Left renal pelvis (tissue), 4 donors: ENCODE data around the gene EIF5A2. TPM values are rescaled to one million over a fixed set of nuclear protein-coding genes. Genes with fewer than 3 reads are reported as not detected.
"Not testable (repeated sequence)": the region's sequence is repeated elsewhere in the genome, so short reads cannot be mapped to it uniquely, and the experiment has no call there.

Experiments used
- DNase-seq, 4 donors: peaks; one replicate each; pipeline ENCODE4 v3.0.0-alpha.2; 2013; ENCODE audit warnings: low read depth in 4 of 4, low spot score in 3 of 4
- polyA plus RNA-seq, 4 donors: library from polyadenylated mRNA; unstranded; fragments of 120-200 nt; gene quantifications; one replicate each; pipeline ENCODE4 v1.2.1, GENCODE V29; 2013; ENCODE audit not compliant: insufficient read length in 4 of 4

The EIF5A2 gene
- polyA plus RNA-seq = 10 to 100 TPM in 1 of 4 donors, 1 to 10 TPM in 3; 5.7 to 10.6 (median 7.4) TPM

DNA sequence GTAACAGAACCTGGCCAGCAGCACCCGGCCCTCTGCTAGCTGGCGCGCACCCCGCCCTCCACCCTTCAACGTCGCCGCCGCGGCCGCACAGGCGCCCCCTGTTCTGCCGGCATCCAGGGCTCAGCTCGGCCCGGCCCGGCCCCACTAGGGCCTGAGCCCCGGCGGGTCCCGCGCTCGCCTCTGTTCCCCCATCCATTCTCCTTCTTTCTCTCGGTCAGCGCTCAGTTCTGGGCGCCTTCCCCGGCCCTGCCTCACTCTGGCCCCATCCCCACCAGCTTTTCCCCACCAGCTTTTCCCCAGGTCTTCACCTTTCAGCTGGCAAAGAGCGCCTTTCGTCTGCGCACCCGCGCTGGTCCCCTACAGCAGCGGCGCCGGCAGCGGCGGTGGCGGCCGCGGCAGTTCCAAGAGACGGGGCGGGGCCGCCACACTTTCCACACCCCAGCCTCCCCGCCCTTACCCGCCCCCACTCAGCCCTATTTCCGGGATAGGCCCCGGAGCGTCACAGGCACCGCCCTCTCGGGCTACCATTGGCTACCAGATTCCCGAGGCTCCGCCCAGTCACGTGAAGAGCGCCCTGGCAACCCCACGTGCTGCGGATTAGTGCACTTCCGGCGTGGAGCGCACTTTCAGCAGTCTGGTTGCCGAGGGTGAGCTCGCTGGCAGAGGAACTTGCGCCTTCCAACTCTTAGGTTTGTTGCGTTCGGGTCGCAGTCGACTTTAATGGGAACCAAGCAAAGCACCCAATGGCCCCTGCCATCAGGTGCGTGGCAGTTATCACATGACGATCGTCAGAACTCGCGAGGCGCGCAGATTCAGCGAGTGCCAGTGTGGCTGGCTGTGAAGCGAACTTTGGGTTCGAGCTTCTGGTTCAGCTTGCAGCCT is at the start of gene EIF5A2:
EIF5A2 (minus strand) TSS at position 403 of the 882 bp plus-strand sequence. CDS start 831 bp downstream, outside the sequence.
- DNase-seq = peak; percentile 62 to 87 (median 74)

DNA sequence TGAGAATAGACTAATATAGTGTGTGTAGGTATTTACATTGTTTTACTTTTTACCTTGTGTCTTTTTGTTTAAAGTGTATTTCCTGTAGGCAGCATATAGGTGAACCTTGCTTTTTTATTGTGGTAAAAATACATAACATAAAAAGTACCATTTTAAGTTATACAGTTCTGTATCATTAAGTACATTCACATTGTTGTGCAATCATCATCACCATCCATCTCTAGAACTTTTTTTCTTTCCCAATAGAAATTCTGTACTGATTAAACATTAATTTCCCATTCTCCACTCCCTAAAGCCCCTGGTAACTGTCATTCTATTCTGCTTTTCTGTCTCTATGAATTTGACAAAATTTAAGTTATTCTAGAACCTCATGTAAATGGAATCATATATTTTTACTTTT is 48.2 kb upstream of the EIF5A2 start:
- no peak for DNase-seq

DNA sequence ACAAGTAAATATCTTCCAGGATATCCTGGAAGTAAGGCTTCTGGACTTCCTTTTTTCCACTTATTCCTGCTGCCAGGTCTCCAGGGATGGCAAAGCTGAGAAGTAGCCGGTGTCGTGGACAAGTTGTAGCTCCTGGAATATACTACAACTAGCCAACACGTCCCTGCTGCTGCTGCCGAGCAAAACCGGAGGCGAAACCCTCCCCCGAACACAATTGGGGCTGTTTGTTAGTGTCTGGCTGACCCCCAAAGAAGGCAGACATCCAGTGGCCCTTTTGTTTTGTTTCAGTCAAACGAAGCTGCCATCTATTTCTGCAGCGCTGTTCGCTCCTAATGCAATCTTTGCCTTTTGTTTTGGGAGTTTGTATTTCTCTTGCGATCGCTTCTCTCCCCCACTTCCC is 45.3 kb upstream of the EIF5A2 start:
- DNase-seq = no peak

DNA sequence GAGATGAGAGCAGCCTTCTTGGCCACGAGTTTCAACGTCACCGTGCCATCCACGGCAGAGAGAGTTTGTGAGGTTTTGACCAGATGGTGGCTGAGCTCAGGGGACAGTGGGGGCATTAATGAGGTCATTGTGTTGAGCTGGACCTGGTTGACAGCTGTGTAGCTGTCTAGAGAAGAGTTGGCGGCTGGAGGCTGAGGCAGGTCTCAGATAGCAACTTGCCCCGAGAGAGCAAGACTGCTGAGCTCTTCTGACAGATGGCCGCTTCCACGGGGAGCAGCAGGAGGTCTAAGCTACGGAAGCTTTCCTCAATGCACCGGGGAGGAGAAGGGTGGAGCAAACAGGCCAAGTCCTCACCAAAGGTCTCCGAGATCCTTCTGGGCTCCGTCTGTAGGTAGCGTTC is 44.8 kb upstream of the EIF5A2 start:
- DNase-seq = no peak

DNA sequence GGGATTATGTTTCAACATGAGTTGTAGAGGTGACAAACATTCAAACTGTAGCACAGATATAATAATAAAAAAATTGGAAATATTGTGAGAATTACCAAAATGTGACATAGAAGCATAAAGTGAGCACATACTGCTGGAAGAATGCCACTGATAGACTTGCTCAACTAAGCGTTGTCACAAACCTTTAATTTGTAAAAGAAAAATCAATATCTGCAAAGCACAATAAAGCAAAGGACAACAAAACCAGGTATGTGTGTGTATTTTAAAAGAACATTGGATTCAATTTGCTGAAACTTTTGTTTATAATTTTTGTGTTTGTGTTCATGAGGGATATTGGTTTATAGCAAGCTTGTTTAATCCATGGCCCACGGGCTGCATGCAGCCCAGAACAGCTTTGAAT is 40.8 kb upstream of the EIF5A2 start:
- DNase-seq = no peak

DNA sequence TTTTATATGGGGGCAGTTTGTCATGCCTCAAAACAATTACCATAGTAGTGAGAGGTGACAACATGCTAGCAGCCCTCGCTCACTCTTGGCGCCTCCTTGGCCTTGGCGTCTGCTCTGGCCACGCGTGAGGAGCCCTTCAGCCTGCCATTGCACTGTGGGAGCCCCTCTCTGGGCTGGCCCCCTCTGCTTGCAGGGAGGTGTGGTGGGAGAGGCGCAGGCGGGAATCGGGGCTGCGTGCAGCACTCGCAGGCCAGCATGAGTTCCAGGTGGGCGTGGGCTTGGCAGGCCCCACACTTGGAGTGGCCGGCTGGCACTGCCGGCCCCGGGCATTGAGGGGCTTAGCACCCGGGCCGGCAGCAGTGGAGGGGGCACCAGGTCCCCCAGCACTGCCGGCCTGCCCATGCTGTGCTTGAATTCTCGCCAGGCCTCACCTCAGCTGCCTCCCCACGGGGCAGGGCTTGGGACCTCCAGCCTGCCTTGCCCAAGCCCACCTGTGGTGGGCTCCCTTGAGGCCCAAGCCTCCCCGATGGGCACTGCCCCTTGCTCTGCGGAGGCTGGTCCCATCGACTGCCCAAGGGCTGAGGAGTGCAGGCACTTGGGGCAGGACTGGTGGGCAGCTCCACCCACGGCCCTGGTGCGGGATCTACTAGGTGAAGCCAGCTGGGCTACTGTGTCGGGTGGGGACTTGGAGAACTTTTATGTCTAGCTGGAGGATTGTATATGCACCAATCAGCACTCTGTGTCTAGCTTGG is 38.8 kb upstream of the EIF5A2 start:
- no peak for DNase-seq

DNA sequence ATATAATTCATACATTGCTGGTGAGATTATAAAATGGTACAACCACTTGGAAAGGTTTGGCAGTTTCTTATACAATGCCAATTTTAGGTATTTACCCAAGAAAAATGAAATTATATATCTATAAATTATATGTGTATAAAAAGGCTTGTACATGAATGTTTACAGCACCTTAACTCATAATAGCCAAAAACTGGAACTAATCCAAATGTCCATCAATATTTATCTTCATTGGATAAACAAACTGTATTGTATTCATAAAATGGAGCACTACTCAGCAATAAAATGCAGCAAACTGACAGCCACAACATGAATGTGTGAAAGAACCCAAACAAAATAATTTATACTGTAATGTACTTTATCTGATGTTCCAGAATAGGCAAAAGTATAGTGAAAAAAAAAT is 33.6 kb upstream of the EIF5A2 start:
- no peak for DNase-seq

DNA sequence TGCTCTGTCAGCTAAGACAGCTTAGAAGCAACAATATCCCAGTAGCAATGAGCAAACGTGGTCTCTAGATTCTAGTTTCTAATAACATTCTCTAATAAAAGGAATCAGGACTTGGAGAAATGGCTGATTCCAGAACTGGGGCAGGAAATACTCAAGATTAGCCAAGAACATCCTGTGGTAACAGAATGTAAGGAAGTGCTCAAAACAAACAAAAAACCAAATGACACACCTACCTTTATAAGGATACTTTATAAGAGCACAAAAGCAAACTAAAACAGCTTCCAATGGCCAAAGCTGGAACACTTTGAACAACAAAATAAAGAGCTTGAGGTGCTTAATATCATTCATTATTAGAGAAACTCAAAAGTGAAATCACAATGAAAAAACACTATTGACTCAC is 33.1 kb upstream of the EIF5A2 start:
- DNase-seq = no peak

DNA sequence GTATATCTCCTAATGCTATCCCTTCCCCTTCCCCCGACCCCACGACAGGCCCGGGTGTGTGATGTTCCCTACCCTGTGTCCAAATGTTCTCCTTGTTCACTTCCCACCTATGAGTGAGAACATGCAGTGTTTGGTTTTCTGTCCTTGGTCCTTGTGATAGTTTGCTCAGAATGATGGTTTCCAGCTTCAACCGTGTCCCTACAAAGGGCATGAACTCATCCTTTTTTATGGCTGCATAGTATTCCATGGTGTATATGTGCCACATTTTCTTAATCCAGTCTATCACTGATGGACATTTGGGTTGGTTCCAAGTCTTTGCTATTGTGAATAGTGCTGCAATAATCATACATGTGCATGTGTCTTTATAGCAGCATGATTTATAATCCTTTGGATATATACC is 24.6 kb upstream of the EIF5A2 start:
- DNase-seq = not testable (repeated sequence)

DNA sequence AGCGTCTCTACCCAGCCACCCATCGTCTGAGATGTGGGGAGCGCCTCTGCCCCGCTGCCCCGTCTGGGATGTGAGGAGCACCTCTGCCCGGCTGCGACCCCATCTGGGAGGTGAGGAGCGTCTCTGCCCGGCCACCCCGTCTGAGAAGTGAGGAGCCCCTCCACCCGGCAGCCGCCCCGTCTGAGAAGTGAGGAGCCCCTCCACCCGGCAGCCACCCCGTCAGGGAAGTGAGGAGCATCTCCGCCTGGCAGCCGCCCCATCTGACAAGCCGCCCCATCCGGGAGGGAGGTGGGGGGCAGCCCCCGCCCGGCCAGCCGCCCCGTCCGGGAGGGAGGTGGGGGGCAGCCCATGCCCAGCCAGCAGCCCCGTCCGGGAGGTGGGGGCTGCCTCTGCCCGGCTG is 15.1 kb upstream of the EIF5A2 start:
- DNase-seq = not testable (repeated sequence)

DNA sequence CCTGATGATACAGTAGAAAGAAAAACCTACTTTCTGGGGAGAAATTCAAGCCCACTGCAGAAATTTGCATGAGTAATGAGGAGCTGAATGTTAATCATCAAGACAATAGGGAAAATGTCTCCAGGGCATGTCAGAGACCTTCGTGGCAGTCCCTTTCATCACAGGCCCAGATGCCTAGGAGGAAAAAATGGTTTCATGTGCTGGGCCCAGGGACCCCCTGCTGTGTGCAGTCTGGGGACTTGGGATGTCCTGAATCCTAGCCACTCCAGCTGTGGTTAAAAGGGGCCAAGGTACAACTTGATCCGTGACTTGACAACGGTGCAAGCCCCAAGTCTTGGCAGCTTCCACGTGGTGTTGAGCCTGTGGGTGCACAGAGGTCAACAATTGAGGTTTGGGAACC is 10.3 kb upstream of the EIF5A2 start:
- DNase-seq = no peak

DNA sequence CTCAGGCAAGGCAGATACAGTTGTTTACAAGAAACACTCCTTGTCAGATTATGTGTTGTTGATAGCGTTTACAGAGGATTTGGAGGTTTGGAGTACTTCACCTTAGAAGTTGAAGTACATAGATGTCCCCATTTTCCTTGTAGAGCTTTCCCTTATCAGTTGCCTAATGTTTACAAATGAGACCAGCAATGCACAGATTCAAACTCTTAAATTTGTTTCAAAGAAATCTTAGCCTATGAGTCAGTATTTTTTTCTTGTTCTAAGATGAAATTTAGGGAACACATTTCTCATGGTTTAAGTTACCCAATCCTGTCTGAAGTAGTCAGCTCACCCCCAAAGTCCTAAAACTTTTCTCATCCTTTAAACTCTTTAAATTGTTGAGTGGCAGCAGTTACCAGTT is 6.3 kb upstream of the EIF5A2 start:
- DNase-seq = no peak

DNA sequence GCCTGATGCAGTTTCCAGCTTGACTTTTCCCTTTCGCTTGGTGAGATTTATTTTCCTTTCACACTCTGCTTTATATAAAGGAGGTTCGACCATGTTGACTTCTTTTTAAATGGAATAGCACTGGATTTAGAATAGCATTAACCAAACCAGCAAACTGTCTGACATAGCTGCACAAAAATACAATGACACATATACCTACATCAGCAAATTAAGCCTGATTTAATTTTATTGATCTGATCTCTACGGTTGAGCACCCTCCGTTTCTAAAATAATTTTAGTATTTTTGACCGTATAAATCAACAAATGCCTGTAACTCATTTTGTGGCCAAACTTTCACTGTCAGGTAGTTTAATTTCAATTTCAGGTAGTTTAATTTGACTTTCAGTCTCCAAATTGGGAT is 5.8 kb upstream of the EIF5A2 start:
- DNase-seq = no peak

DNA sequence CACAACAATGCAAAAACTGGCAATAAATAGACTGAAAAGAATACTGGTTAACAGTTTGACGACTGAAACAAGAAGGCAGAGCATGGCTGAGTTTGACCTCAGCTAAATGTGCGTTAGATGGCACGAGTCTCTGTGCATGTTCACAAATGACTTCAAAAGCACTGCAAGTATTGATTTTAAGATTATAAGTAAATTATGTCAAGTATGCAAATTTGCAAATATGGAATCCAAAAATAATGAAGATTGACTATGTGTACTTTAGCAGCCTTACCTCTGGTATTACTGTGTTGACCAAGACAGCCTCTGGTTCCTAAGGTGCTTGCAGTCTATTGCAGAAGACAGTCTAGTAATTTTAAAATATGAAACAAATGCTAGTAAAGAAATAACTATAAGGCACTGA is 2.6 kb upstream of the EIF5A2 start:
- DNase-seq = no peak

DNA sequence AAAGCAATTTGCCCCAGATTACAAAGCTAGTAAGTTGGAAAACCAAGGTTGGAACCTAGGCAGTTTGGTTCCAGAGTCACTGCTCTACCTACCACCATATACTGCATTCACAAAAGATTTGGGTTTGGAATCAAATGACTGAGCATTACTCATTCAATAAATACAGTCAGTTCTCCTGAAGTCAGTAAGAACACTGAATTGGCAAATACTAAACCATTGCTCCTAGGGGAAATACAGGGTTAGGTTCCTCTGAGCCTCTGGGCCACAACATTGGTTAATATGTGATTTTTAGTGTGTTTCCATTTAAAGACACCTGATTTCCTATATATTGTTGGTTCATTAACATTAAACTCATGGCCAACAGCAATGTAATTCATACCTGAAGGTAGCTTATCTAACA is 2.1 kb upstream of the EIF5A2 start:
- DNase-seq = no peak

DNA sequence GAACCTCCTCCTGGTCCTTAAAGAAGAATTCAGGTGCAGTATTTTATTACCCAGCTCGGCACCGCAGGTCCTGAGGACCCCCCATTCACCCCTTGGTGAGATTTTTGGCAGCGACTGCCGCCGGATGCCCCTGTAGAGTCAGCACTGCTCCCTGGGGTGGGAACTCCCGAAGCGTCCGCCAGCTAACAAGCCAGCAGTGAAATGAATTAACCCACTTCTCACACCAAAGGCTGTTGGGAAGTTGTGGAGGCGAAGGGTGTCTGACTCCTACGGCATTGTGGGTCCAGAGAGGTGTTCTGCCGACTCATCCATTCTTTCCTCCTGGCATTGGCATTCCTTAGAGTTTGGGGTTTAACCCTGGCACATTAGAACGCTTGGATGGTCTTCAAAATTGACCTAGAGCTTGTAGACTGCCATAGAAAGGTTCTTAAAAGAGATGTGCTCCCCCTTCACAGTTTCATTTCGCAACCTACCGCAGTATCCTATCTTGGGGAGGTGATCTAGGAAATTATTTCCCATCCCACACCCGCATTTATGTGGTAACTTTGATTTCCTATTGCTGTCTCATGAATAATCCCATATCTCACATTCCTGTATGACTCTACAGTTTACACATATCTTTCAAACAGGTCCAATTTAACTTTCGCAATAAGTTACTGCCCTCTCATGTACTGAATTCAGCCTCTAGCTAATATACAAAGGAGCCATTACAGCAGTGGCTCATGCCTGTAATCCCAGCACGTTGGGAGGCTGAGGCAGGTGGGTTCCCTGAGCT is 879 bp upstream of the EIF5A2 start:
- no peak for DNase-seq

DNA sequence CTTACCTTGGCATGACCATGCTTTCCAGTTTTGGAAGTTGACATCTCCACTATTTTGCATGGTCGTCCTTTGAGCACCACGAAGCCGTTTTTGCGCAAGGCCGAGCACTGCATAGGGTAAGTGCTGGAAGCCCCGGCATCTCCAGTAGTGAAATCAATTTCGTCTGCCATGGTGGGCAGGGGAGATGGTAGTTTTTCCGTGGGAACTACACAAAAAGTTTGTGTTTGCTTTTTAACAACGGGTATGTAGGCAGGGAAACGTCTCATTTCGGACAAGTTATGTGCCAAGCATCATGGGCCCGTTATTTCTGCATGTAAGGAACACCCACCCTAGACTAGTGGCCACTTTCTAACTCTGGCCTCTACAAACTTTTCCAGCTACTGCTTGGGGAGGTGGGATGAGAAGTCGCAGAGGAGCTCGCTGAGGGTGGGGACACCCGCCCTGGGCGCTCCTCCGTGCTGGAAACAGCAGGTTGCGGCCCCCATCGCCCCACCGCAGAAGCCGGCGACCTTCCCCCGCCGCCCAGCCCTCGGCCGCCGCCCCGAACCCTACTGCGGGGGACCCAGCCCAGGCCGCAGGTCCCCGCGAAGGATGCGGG is 701 bp downstream of the EIF5A2 start:
- peak in 3 of 4 donors; percentile 8 to 18 (median 9) for DNase-seq

DNA sequence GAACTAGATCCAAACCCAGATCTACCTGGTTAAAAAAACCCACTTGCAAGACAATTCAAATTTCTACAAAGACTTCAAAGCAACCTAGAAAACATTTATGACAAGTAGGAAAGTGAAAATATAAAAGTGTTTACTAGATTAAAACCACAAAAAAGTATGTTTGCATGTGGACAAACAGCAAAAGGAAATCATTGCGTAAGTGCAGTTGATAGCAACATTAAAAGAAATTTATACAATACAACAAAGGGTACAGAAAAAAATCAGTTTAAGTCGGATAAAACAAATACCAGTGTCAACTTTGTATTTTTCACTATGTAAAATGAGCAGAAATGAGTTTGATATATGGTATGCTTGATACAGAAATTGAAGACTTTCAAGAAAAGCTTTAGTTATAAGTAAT is 2.6 kb downstream of the EIF5A2 start:
- no peak for DNase-seq

DNA sequence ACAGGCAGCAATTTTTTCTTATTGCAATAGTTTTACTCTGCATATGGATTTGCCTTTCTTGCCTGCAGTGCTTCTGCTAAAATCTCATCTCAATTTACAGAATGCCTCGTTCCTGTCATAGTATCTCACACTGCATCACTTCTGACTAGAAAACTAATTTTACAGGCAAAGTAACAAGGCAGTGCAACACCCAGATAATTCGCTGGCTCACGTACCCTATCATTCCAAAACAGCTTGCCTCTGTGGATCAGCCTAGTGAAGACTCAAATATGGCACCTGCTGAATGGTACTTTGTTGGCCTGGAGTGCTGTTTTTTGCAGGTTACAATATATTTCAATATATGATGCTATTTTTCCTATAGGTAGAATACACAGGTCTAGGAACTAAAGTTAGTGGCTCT is 5.3 kb downstream of the EIF5A2 start:
- DNase-seq = no peak

DNA sequence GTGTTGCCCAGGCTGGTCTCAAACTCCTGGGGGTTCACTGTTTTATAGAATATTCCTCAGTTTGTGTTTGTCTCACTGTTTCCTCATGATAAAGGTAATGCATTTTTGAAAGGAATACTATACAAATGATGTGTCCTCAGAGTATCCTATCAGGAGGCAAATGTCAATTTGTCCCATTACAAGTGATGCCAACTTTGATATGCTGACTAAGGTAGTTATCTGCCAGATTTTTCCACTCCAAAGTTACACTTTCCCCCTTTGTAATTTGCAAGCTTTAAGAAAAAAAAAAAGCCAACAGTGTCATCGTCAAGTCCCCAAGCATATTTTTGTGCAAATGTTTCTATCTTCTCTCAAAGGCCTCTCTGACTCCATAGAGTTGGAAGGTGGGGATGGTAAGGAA is 9.0 kb downstream of the EIF5A2 start:
- no peak for DNase-seq

DNA sequence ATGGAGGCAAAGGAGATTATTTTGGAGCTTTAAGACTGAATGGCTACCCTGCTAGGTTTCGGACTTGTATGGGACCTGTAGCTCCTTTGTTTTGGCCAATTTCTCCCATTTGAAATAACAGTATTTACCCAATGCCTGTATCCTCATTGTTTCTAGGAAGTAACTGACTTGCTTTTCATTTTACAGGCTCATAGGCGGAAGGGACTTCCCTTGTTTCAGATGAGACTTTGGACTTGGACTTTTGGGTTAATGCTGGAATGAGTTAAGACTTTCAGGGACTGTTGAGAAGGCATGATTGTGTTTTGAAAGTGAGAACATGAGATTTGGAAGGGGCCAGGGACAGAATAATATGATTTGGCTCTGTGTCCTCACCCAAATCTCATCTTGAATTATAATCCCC is 10.5 kb downstream of the EIF5A2 start:
- DNase-seq = no peak
